Activated CD8-positive, alpha-beta memory T cell treated with anti-CD3 and anti-CD28 coated beads for 24 hours (primary cell): Measurements from ENCODE around the gene HLA-DPA1.
A peak's percentile ranks its signal among the peaks of the same experiment; 100 is the strongest.
"Not testable (repeated sequence)": the region's sequence is repeated elsewhere in the genome, so short reads cannot be mapped to it uniquely, and the experiment has no call there.

Experiments used
- DNase-seq: peaks from one replicate; pipeline ENCODE4 v3.0.0-alpha.2; 2020

HLA-DPA1 gene

DNA sequence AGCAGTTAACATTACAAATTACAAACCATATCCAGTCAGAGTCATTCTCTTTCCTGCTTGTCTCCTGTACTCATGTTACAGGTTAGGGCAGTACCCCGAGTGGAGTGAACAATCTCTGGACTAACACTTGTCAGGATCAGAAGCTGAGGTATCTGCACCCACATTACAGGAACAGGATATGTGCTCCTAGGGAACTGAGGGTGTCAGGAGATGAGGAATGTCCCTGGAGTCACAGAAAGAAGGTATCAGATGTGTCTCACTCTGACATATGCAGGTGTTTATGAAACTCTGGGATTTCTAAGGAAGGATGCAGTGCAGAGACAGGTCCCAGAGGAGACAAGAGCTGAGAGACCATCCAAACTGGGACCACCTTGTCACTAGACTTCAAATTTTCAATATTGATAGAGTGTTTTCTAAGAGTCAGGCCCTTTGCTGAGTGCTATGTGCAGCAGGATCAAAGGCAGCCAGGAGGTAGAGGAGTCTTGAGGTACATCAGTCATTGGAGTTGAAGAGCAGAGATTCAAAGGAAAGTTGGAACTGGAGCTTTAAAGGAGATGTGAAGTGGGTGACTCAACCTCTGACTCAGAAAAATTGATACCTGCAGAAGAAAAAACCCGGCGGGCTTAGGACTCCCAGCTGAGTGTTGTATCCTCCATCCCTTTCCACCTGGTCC lies 14.9 kb upstream of the HLA-DPA1 start:
- DNase-seq, result no peak

DNA sequence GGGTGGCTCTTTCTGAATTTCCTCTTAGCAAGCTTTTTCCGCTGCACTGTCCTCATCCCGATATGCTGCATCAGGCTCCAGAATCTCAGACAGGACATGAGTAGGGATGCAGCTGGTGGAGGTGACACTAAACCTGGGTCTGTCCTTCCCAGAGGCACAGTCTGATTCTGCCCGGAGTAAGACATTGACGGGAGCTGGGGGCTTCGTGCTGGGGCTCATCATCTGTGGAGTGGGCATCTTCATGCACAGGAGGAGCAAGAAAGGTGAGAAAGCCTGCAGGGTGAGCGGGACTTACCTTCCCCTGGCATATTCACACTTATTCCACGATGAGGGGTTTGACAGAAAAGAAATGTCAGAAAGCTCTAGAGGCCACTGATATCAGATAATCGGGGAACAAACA lies 12.2 kb upstream of the HLA-DPA1 start:
- DNase-seq, result no peak

DNA sequence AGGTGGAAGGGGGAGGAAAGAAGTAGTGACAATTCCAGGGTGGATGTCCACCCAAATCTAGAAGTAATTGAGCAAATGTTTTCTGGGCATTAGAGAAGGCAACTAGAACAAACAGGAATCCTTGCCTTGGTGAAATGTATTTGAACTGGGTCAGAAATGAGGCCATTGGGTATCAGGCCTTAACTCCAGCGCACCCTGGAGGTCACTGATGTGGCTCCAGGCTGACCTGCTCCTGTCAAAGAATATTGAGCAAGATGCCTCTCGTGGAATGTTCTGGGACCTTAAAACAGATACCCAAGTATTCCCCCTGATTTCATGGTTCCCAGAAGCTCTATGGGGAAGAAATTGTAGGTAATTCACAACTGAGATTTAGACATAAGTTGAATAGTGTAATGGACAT lies 9.3 kb upstream of the HLA-DPA1 start:
- DNase-seq, result no peak

DNA sequence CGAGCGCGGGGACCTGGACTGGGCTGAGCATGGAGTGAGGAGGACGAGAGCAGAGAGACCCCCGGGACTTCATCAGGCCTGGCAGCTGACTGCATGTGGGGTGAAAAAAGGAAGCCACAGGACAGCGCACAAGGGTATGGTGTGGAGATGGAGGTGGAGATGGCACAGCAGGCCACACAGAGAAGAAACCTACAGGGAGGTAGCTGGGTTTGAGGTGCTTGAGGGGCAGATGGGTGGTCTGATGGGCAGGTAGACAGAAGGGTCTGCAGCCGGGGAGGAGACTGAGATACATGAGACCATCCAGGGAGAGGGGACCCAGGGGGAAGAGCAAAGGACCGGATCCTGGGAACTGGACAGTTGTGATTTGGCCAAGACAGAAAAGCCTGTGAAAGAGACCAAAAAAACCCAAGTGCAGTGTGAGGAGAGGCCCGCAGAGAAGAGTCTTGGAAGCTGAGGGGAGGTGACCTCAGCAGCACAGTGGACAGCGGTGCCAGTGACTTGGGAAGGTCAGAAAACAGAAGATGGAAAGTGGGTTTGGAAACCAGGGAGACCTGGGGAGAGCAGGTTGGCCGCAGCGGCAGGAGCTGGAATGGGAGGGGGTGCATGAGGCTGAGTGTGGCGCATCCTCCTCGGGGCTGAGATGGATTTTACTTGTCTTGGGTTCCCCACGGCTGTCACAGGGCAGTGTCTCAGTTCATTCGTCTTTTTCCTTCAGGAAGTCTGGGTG lies 7.8 kb upstream of the HLA-DPA1 start:
- DNase-seq, result no peak

DNA sequence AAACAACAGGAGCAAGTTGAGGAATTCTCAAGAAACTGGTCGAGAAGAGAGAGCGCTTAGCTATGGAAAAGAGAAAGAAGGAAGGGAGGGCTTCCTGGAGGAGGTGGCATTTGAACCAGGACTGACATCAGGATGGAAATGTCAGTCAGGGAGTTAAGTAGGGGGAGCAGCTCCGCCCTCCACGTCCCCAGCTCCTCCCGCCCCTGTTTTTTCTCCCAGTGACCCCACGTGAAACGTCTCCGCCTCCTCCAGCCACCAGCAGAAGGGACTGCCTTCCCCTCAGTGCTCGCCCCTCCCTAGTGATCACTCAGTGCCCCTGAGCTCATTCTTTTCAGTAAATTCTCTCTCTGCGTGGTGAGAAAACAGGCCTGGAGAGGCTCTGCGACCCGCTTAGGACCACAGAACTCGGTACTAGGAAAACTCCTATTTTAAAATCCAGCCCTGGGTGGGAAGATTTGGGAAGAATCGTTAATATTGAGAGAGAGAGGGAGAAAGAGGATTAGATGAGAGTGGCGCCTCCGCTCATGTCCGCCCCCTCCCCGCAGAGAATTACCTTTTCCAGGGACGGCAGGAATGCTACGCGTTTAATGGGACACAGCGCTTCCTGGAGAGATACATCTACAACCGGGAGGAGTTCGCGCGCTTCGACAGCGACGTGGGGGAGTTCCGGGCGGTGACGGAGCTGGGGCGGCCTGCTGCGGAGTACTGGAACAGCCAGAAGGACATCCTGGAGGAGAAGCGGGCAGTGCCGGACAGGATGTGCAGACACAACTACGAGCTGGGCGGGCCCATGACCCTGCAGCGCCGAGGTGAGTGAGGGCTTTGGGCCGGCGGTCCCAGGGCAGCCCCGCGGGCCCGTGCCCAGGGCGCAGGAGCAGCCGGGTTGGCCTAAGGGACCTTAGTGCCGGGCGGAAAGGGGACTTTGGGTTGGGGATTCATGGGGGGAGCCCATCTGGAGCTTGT lies 7.0 kb upstream of the HLA-DPA1 start:
- DNase-seq, result peak; percentile 51

DNA sequence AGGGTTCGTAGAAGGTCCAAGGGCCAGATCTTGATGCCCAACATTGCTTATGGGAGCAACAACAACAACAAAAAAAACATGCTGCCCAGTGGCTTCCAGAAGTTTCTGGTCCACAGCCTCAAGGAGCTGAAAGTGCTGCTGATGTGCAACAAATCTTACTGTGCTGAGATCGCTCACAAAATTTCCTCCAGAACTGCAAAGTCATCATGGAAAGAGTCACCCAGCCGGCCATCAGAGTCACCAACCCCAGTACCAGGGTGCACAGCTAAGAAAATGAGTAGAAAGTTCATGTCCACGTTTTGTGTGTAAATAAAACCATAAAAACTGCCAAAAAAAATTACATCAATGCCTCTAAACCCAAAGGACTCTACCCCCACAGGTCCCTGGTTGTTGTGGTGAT lies 6.1 kb upstream of the HLA-DPA1 start:
- no peak for DNase-seq

DNA sequence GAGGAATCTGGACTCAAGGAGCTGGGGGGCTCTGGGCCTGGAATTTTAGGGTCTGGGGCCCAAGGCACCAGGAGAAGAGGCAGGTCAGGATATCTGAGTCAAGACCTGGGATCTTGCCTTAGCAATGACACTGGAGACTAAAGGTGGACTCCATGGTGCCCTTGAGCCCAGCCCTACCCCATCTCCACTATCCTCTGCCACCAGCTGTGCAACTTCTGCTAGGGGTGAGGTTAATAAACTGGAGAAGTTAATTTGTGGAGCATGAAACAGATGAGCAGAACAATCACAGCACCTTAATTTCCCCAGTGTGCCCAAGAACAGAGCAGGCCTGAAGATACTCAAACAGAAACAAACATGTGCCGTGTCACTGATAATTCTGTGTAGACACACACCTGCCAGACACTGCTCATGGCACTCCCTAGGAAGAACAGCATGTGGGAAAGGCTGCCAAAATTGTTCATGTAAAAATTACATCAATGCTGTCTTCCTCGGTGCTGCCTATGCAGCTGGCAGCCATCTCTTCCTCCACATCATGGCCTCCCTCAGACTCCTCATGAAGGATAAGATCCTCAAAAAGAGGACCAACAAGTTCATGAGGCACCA lies 5.6 kb upstream of the HLA-DPA1 start:
- DNase-seq, result no peak

DNA sequence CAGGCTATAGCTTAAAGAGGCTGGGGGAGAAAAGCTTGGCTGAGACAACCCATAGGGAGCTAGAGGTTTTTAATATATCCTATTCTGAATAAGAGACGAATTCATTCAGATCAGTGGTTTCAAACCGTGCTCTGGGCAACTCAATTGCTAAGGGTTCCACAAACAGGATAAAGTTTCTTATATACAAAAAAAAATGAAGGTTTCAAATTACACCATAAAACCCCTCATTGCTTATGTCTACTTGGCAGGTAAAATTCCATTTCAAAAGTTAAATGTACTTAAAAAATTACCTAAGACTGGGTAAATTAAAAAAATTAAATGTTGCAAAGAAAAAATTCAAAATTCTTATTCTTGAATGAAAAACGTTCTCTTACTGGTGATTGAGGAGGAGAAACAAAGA lies 5.0 kb upstream of the HLA-DPA1 start:
- no peak for DNase-seq

DNA sequence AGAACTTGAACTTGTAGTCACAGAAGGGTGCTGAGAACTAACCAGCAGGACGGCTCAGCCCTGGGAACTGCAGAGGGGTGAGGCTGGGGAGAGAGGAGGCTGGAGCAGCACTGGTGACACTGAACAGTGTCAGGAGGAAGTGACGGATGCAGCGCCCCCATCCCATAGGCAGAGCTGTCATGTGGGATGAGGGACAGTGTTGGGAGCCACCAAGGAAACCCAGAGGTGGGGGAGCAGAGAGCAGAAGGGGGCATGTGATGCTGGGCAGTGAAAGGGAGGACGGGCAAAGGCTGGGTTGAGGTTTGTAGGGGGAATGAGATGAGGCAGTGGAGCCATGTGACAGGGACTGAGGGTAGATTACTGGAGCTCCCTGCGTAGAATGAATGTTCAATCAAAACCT lies 4.5 kb upstream of the HLA-DPA1 start:
- DNase-seq, result no peak

DNA sequence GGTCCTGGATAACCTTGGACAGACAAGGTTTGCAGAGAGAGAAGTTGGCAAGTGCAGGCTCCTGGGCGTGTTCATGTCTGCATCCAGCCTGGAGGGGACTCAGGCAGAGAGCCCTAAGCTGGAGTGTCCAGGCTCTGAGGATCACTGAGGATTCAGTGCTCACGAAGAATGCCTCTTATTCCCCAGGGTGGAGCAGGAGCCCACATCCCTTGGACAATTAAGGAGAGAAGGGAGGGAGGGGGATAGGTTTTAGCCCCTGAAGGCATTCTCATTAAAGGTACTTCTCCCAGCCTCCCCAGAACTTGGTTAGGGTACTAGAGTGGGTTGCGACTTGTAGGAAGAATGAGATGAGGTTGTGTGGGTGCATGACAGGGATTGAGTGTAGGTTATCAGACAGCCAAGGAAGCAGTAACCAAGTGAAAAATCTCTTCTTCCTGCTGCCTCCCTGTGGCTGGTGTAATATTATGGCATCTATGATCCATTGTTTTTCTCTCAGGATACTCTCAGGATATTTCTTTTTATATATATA lies 3.0 kb upstream of the HLA-DPA1 start:
- no peak for DNase-seq

DNA sequence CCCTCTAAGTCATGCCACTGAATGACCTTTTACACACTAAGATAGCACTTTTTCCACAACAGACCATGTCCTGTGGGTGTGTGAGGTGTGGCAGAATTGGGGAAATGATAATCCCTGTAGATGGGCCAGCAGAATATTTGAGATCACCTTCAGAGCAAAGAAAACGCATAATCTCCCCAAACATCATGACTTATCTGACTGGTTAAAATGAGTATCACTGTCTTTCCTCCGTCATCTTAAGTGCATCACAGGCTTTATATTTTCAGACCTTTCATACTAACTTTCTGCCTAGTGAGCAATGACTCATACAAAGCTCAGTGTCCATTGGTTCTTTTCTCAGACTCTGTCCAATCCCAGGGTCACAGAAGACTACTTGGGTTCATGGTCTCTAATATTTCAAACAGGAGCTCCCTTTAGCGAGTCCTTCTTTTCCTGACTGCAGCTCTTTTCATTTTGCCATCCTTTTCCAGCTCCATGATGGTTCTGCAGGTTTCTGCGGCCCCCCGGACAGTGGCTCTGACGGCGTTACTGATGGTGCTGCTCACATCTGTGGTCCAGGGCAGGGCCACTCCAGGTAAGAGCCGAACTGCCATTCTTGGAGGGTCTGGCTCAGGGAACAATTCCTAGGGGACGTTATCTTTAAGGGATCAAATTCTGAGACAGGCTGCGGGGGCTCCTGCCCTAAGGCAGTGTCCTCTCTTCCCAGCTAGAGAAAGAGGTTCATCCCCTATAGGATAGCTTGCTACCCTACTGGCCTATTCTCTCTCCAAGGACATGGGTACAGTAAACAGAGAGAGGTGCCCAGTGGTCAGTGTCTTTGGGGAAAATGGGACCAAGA lies 2.3 kb upstream of the HLA-DPA1 start, which contains the start of gene HLA-DPB1:
Gene HLA-DPB1, plus strand, starts transcription at position 423 of the 838 bp plus-strand sequence. Its CDS starts 52 bp downstream, at position 475.
- DNase-seq, result peak; percentile 74

DNA sequence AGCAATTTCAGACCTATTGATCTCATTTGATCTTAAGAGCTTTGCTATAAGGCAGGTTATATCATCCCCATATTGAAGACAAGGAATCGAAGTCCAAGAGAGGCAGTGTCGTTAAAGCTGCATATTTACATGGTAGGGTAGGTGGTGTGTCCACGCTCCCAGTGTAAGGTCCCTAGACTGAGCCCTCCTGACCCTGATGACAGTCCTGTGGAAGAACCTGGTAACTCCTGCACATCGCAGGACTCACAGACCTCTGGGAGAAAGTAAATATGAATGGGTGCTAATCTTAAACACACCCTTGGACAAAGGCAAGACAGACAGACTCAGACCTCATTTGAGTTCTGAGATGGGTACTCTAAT lies 1.7 kb upstream of the HLA-DPA1 start:
- DNase-seq, result no peak

DNA sequence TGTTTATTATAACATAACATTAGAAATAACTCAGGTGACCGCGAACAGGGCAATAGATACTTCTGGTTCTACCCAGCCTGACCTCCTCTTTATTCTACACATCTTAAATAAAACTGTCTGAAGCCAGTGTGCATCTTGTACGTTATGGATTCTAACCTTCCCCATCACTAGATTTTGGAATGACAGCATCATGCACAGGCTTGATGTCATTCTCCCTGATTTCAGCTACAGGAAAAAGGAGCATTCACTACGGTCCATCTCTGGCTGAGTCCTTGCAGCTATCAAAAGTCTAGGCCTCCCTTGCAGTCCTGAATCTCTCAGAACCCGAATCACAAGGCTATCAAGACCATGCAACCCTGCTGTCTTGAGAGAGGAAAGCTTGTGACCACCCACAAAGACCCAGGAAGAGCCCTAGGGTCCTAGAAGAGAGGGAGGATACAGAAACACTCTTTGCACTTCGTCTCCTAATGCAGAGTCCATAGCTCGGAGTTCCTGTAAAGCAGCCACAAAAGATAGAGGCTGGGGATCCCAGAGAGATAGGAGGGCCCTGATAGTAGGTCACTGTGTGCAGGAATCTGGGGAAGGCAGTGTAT lies 845 bp downstream of the HLA-DPA1 start:
- DNase-seq, result no peak

DNA sequence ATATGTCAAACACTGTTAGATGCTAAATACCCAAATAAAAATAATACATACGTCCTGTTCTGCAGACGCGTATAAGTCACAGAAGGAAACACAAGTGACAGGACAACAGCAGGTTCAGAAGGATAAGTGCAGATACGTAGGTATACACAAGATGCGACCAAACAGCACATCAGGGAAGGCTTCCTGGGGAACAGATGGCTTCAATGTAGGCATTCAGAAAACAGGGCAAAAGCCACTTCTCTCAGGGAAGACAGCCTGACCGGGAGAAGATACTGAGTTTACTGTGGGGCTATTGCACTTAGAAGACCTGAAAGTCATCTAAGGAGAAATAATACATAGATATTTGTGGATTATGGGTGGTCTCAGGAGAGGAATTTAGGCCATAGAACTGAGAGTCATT lies 1.9 kb downstream of the HLA-DPA1 start:
- DNase-seq, result no peak

DNA sequence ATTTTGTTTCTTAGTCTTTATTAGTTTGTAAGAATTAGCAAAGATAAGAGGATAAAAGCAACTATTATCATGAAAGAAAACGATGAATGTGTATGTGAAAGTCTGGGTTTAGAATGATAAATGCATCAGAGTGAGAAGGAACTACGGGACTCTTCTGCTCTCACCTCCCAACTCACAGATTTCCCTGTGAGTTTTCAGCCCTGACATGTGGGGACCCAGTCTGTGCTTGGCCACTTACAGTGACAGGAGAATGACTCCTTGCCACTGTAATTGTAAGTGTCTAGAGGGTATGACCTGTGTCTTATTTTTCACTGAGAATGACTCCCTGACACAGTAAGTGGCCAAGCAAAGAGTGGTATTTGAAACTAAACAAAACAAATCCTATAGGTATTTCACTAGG lies 2.5 kb downstream of the HLA-DPA1 start:
- no peak for DNase-seq

DNA sequence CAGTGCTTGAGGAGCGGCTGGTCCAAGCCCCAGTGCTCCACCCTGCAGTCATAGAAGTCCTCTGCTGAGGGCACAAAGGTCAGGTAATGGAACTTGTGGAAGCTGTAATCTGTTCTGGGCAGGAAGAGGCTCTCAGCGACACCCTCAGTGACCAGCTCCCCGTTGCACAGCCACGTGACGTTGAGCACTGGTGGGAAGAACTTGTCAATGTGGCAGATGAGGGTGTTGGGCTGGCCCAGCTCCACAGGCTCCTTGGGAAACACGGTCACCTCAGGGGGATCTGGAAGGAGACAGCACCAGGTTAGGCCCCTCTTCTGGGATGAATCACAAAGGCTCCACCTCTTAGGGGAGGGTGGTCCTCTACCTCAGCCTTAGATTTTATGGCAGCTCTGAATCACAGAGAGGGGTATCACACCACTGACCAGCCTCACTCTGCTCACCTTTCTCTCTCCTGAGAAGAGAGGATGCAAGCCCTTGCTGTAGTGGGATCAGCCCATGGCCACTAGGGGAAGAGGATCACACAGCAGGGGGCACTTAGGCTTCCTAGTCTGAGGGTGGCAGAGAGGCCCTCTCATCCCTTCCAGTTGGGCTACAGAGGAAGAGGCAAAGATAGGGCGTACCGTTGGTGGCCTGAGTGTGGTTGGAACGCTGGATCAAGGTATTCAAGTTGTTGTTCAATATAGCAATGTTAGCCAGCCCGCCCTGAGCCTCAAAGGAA lies 4.3 kb downstream of the HLA-DPA1 start:
- DNase-seq, result no peak

DNA sequence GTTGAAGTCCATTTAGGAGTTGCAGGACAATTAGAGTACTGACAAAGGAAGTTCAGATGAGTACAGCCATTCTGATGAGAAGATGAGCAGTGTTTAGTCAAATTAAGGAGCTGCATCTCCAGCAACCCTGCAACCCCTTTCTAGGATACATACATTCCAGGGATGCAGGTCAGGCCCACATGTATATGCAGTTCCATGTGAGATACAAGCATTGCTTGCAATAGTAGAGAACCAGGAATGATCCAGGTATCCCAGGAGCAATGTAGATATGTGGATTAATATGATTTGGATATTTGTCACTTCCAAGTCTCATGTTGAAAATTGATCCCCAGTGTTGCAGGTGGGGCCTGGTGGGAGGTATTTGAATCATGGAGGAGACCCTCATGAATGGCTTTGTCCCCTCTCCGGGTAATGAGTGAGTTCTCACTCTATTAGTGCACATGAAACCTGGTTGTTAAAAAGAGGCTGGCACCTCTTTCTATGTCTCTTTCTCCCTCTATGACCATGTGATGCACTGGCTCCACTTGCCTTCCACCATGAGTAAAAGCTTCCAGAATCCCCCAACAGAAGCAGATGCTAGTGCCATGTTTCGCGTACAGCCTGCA lies 6.4 kb downstream of the HLA-DPA1 start:
- DNase-seq, result no peak

DNA sequence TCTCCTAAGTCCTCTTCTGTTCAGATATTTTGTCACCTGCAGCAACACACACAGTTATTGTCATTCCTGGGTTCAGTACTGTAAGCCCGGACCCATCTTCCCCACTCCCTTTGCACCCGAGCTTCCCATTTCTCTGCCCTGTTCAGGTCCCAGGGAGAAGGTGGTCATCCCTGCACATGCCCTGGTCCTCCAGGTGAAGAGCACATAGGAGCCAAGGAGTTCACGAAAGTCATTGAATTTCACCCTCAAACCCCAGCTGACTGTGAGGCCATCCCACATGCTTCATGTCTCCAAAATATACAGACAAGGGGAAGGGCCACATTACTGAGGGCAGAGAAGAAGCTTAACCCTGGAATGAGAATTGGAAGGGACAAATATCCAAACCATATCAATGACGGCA lies 8.1 kb downstream of the HLA-DPA1 start:
- no peak for DNase-seq

DNA sequence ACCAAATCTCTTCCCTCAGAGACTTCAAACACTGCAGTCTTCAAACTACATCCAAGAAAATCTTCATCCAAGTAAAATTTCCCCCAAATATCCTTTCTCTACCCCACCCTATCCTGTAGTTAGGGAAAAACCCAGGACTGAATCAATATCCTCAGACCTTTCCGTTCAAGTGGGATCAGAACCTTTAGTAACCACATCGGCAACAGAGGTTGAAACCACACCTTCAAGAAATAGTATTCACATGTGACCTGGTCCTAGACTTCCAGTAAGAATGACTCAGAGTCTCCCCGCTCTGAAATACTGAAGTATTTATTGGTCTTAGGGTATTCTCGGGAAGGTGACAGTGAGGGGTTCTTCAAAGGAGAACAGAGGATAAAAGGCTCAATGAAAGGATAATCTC lies 8.7 kb downstream of the HLA-DPA1 start:
- no peak for DNase-seq

DNA sequence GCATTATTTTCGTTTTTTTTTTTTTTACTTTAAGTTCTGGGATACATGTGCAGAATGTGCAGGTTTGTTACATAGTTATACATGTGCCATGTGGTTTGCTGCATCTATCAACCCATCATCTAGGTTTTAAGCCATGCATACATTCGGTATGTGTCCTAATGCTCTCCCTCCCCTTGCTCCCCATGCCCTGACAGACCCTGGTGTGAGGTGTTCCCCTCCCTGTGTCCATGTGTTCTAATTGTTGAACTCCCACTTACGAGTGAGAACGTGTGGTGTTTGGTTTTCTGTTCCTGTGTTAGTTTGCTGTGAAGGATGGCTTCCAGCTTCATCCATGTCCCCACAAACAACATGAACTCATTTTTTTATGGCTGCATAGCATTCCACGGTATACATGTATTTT lies 10.0 kb downstream of the HLA-DPA1 start:
- not testable (repeated sequence) for DNase-seq
